GM18861 (cell line): Measurements from ENCODE around the gene CDH1.
"Not testable (repeated sequence)": the region's sequence is repeated elsewhere in the genome, so short reads cannot be mapped to it uniquely, and the experiment has no call there.

Experiments
- ATAC-seq: cut with Tn5 transposase; IDR thresholded peaks from one replicate; pipeline ENCODE4 v1.9.1; 2021; ENCODE audit not compliant: unreplicated experiment

Gene CDH1

GRCh38 chr16:68737046-68737729 lies at the start of gene CDH1:
Gene CDH1 (plus strand): TSS chr16:68737292. CDS start chr16:68737416, 124 bp downstream.
- no peak for ATAC-seq

DNA sequence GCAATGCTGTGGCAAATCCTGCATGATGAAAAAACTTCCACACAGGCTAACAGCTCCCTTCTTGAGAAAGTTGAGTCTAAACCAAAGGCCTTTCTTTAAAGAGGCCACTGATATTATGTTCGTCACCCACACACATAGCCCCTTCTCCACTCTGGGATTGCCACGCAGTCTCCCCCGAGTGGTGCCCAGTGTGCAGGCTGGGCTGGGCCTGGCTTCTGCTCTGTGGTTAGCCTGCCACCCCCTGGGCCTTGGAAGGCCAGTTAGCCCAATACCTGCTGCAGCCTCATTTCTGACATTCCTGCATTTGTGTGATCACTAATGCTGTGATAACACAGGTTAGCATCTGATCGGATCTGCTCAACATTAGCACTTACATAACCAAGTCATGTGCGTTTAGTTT lies 47.2 kb upstream of the CDH1 start:
- ATAC-seq: no peak

DNA sequence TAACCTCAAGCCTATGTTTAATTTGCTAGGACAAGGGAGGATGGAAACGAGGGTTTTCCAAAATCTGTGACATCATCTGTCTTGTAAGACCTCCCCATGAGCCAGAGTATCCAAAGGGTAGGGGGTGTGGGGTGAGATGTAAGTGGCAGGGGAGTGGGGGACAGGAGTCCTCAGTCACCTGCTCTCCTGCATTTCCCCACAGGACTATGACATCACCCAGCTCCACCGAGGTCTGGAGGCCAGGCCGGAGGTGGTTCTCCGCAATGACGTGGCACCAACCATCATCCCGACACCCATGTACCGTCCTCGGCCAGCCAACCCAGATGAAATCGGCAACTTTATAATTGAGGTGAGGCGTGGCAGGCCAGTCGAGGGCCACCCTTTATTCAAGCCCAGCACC lies 41.5 kb upstream of the CDH1 start:
- no peak for ATAC-seq

GRCh38 chr16:68696514-68696913 lies 40.6 kb upstream of the CDH1 start:
- no peak for ATAC-seq

- ATAC-seq: no peak
Measured at GRCh38 chr16:68698091-68698490, 39.0 kb upstream of the CDH1 start.

DNA sequence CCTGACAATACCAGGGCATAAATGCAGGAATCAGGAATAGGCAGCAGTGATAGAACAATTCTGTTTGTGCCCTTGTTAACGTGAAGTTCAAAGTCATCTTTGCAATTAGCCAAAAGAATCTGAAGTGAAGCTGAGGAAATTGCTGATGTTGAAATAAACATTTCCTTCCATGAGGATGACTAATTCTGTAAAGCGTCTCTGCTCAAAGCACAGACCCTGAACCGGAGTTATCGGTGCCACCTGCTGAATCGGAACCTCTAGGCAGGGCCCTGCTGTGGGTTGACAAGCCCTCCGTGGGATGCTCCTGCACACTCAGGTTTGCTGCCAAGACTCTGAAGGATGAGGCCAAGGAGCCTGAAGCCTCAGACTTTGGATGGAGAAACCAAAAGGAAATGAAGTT lies 37.0 kb upstream of the CDH1 start:
- no peak for ATAC-seq

- no peak for ATAC-seq
Measured at GRCh38 chr16:68700831-68701230, 36.3 kb upstream of the CDH1 start.

DNA sequence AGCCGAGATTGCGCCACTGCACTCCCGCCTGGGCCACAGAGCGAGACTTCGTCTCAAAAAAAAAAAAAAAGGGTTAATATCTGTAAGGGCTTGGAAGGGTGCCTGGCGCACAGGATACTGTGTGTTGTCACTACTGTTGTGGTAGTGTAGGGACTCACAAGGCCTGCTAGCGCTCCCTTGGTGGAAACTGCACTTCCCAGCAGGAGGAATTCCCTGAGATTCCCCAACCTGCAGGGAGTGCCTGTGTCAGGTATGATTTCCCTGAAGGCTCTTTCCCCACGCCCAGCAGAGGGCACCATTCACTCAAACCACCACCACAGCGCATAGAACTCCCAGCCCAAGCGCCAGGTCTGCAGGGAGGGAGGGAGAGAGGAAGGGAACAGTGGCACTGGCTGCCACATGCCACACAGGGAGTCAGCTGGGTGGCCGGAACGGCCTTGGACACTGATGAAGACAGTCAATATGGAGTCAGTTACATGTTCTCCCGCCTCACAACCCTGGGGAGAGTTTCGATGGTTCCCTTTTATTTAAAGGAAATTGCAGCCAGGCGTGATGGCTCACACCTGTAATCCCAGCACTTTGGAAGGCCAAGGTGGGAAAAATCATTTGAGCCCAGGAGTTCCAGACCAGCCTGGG lies 32.7 kb upstream of the CDH1 start:
- no peak for ATAC-seq

DNA sequence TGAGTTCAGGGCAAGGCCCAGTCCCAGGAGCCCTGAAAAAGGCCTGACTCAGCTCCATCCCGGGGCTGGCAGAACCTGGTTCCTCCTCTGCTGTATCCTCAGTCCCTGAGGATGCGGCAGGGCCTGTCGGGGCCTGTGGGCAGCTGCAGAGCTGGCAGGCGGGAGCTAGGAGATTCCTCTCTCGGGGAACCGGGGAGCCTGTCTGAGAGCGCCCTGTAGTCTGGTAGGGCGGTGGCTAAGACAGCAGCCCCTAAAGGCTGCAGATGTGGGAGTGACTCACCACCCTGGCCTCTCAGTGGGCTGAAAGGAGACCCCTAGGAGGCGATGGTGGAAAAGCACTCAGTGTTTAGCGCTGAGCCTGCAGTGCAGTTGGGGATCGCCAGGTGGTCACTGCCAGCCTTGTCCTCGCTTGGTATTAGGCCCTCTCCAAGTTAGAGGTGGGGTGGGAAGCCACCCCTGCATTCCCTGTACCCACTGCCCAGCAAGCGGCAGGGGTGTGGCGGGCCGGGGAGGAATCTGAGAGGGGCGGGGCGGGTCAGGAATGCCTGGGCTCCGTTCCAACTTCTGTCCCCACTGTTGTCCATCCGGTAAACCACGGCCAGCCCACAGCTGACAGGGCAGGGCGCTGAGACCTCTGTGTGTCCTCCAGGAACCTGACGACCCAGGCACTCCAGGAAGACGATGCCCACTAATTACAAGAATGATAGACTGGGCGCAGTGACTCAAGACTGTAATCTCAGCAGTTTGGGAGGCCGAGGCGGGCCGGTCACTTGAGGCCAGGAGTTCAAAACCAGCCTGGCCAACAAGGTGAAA lies 29.5 kb upstream of the CDH1 start:
- no peak for ATAC-seq

DNA sequence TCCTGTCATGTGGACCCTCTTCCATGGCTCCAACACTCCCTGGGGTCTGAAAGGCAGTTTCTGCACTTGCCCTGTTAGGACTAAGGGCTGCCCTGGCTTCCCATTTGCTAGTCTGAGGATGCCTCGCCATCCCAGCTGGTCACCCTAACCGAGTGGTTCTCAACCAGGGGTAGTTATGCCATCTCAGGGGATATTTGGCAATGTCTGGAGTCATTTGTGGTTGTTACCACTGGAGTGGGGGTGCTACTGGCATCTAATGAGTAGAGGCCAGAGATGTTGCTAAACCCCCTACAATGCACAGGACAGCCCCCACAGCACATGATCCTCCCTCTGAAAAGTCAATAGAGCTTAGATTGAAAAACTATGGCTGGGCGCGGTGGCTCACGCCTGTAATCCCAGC lies 26.9 kb upstream of the CDH1 start:
- no peak for ATAC-seq

DNA sequence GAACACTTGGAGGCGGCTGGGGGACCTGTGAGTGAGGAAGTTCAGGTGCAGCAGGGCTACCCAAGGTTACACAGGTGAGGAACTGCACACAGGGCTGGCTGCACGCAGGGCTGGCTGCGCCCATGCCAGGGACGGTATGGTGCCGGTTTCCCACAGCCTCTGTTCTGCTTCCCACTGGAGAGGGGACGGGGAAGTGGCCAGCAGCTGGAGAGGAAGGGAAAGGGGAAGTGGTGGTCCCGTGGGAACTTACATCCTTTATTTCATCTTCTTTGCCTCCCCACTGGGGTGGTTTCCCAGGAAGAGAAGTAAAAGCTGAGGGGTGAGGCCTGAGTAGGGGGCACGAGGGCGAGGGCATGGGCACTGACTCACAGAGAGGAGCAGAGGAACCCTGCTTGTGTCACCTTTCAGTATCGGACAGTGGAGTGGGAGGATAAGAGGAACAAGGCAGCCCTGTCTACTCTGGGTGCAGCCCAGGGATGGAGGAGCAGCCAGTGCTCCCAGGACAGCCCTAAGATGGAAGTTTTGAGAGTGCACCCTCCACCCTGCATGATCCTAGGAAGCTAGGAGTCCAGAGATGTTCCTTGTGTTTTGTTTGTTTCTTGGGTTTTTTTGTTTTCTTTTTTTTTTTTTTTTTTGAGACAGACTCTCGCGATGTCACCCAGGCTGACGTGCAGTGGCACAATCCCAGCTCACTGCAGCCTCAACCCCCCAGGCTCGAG lies 25.5 kb upstream of the CDH1 start:
- no peak for ATAC-seq

DNA sequence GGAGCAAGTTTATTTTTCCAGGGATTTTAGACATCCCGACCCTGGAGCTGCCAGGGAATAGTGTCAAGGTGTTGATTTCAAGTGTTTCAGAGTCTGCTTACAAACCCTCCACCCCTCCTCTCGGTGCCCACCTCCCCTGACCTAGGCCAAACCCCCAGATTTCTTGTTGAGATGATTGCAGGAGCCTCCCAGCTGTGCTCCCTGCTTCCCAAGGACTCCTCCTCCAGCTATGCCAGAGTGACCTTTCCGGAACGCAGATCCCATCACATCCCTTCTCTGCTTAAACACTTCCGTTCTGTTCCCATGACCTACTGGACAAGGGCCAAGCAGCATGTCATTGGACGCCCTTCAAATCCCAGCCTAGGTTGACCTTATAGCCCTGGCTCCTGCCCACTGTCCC lies 23.7 kb upstream of the CDH1 start:
- ATAC-seq: no peak

GRCh38 chr16:68715471-68715870 lies 21.6 kb upstream of the CDH1 start:
- no peak for ATAC-seq

DNA sequence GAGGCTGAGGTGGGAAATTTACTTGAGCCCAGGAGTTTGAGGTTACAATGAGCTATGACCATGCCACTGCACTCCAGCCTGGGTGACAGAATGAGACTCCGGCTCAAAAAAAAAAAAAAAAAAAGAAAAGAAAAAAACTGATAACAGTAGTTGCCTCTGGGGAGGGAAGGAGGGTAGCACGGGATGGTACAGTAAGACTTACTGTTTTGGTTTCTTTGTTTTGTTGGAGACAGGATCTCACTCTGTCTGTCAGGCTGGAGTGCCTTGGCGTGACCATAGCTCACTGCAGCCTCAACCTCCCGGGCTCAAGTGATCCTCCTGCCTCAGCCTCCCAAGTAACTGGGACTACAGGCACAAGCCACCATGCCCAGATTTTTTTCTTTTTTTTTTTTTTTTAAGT lies 20.6 kb upstream of the CDH1 start:
- not testable (repeated sequence) for ATAC-seq

DNA sequence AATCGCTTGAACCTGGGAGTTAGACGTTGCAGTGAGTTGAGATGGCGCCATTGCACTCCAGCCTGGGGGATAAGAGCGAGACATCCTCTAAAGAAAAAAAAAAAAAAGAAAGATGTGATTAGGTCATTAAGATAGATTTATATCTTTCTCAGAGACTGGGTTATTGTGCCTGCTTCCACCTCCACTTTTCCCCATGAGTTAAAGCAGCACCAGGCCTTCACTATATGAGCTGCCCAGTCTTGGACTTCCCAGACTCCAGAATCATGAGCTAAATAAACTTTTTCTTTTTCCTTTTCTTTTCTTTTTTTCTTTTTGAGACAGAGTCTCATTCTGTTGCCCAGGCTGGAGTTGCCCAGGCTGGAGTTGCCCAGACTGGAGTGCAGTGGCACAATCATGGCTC lies 19.4 kb upstream of the CDH1 start:
- ATAC-seq: no peak

- no peak for ATAC-seq
Measured at GRCh38 chr16:68718590-68718989, 18.5 kb upstream of the CDH1 start.

DNA sequence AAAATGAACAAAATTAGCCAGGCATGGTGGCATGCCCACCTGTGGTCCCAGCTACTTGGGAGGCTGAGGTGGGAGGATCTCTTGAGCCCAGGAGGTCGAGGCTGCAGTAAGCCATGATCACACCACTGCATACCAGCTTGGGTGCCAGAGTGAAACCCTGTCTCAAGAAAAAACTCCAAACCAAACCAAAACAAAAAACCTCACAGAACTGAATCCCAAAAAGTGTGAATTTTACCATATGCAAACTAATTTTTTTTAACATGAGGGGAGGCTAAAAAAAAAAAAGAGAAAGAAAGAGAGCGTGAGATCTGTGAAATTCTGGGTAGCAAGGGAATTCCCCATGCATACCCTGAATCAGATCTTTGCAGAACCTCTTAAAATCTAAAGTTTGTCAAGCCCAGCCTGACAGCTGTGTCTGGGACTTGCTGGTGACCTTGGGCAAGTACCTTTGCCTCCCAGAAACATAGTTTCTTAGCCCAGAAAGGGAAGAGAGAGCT lies 17.1 kb upstream of the CDH1 start:
- ATAC-seq: peak; percentile 78

- no peak for ATAC-seq
Measured at GRCh38 chr16:68722119-68723024, 14.7 kb upstream of the CDH1 start.

DNA sequence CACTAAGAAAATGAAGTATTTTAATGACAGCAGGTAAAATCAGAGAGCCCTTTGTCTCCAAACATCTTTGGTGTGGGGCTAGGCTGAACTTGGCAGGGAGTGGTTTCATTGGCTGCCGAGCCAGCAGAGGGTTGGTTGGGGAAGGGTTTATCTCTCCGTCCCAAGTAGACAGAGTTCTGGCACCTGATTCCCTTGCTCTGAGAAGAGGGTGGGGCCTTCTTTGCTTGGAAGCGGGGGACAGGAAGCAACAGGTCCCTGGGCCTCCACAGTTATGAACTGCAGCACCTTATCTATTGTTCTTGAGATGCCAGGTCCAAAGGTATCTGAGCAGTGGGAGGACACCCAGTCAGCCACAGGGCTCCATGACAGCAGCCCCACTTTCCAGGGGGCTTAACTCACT lies 12.3 kb upstream of the CDH1 start:
- ATAC-seq: no peak

DNA sequence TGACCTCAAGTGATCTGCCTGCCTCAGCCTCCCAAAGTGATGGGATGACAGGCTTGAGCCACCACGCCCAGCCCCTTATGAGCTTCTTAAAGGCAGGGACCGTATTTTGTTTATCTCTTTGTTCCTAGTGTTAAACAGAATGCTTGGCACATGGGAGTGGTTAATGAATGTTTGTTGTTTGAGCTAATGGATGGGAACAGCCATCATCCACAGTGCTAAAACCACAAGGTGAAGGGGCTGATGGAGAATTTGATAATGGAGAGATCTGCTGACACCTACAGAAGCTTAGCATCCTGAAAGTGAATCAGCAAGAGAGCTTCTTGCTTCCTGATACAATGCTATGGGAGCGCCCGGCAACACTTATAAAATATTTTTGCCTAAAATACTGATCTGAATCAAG lies 8.6 kb upstream of the CDH1 start:
- no peak for ATAC-seq
